DOHH2 (cell line): ENCODE measurements around the gene SCO2.

Source experiments
- H3F3A ChIP-seq: fragments of 200-600 bp; sonication (generic), shearing (Covaris generic); 2 replicates; pipeline ENCODE4 v1.6.0; 2016; ENCODE audit warnings: antibody characterized with exemption, mild to moderate bottlenecking; ENCODE audit not compliant: control insufficient read depth, insufficient read depth
- H3K27ac ChIP-seq: fragments of 200-600 bp; sonication (generic); 2 replicates; pipeline ENCODE4 v1.5.1; 2014; ENCODE audit warnings: low read depth, mild to moderate bottlenecking, low read length, moderate library complexity
- H3K27me3 ChIP-seq: fragments of 200-600 bp; sonication (generic); 2 replicates; pipeline ENCODE4 v1.6.1; 2014; ENCODE audit warnings: mild to moderate bottlenecking, low read length, mixed read lengths; ENCODE audit not compliant: control insufficient read depth
- H3K36me3 ChIP-seq: fragments of 200-600 bp; sonication (generic); 2 replicates; pipeline ENCODE4 v1.6.1; 2014; ENCODE audit warnings: mild to moderate bottlenecking, low read length, moderate library complexity, mixed read lengths; ENCODE audit not compliant: control insufficient read depth
- H3K4me1 ChIP-seq: fragments of 200-600 bp; sonication (generic); 2 replicates; pipeline ENCODE4 v1.6.1; 2014; ENCODE audit warnings: mild to moderate bottlenecking, low read length, mixed read lengths; ENCODE audit not compliant: control insufficient read depth
- H3K4me2 ChIP-seq: fragments of 200-600 bp; sonication (generic); 2 replicates; pipeline ENCODE4 v1.6.0; 2014; ENCODE audit warnings: mild to moderate bottlenecking, low read length, moderate library complexity
- H3K4me3 ChIP-seq: fragments of 200-600 bp; sonication (generic); 2 replicates; pipeline ENCODE4 v1.5.1; 2014; ENCODE audit warnings: mild to moderate bottlenecking, low read length, mixed read lengths
- H3K79me2 ChIP-seq: fragments of 200-600 bp; sonication (generic); 2 replicates; pipeline ENCODE4 v1.6.1; 2014; ENCODE audit warnings: mild to moderate bottlenecking, low read length, mixed read lengths; ENCODE audit not compliant: control insufficient read depth
- H3K9me2 ChIP-seq: fragments of 200-600 bp; sonication (generic); replicated peaks from 2 replicates; pipeline ENCODE4 v1.6.1; 2014; ENCODE audit warnings: mild to moderate bottlenecking, low read length, mixed read lengths; ENCODE audit not compliant: control insufficient read depth
- H3K9me3 ChIP-seq: fragments of 200-600 bp; sonication (generic); 2 replicates; pipeline ENCODE4 v1.6.1; 2014; ENCODE audit warnings: antibody characterized with exemption, low read length, mixed read lengths; ENCODE audit not compliant: control insufficient read depth, insufficient read depth
- H4K20me1 ChIP-seq: fragments of 200-600 bp; sonication (generic); 2 replicates; pipeline ENCODE4 v1.6.0; 2014; ENCODE audit warnings: low read depth, mild to moderate bottlenecking, antibody characterized with exemption, low read length, moderate library complexity; ENCODE audit not compliant: control insufficient read depth, insufficient read depth
- EZH2phosphoT487 ChIP-seq: fragments of 200-600 bp; sonication (generic); IDR thresholded peaks from 2 replicates; pipeline ENCODE4 v1.6.1; 2017; ENCODE audit warnings: borderline replicate concordance, mild to moderate bottlenecking, antibody characterized with exemption, low read length, moderate library complexity, mixed read lengths
- TF ChIP-seq, protein P1 (sequence below): fragments of 200-600 bp; sonication (generic); IDR thresholded peaks from one replicate; pipeline ENCODE4 v1.5.1; 2014; ENCODE audit warnings: antibody characterized with exemption, mild to moderate bottlenecking, low read depth, low read length; ENCODE audit not compliant: poor library complexity, severe bottlenecking

SCO2 gene

DNA sequence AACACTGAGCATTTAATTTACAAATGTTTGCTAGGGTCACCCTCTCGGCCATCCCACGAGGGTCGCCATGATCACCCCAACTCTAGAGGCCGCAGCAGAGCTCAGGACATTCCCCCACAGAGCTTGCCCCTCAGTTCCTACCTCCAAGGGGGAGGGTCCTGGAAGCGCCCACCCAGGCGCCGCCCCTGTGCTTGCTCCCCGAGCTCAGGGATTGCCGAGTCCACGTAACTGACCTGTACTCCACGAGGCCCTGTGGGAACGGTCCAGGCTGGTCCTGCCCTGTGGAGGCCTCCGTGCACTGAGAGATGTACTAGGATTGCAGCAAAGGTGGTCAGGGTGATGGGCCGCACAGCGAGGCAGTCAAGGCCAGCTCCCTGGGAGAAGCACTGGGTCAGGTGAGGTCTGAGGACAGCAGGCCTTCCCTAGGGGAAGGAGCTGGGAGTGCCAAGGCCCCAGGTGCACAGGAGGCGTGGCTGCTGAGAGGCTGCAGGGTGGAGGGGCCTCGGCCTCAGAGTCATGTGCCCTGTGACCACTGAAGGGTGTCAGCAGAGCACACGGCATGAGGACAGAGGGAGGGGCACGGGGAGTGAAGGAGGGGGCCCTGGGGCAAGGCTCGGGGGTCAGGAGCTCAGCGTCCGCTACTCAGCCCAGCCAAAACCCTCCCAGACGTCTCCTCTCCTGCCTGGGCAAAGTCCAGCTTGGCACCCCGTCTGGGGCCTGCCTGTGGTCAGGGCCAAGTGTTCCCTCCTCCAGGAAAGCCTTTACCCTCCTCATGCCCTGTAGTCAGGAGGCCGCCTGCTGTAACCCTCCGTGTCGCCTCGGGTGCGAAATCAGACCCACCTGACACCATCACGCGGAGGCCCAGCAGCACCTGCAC, 41.2 kb downstream of the SCO2 start:
- TF ChIP-seq, protein P1, sequence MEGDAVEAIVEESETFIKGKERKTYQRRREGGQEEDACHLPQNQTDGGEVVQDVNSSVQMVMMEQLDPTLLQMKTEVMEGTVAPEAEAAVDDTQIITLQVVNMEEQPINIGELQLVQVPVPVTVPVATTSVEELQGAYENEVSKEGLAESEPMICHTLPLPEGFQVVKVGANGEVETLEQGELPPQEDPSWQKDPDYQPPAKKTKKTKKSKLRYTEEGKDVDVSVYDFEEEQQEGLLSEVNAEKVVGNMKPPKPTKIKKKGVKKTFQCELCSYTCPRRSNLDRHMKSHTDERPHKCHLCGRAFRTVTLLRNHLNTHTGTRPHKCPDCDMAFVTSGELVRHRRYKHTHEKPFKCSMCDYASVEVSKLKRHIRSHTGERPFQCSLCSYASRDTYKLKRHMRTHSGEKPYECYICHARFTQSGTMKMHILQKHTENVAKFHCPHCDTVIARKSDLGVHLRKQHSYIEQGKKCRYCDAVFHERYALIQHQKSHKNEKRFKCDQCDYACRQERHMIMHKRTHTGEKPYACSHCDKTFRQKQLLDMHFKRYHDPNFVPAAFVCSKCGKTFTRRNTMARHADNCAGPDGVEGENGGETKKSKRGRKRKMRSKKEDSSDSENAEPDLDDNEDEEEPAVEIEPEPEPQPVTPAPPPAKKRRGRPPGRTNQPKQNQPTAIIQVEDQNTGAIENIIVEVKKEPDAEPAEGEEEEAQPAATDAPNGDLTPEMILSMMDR, result no peak
- TF ChIP-seq EZH2phosphoT487, result no peak
- Histone ChIP-seq H3K79me2 (no peaks in the 10 kb centered on the region), H3F3A (no peaks in the 10 kb centered on the region), H3K4me3 (no peak overlapping the region), H3K4me1 (peaks cover 23% of the 10 kb centered on the region), H3K9me2 (no peaks in the 10 kb centered on the region), H3K27me3 (peaks cover 28% of the 10 kb centered on the region), H3K27ac (no peak overlapping the region), H3K4me2 (peak overlapping the region; percentile 2; the same call in 1 of the 2 replicates), H3K36me3 (no peaks in the 10 kb centered on the region), H4K20me1 (no peaks in the 10 kb centered on the region), H3K9me3 (no peaks in the 10 kb centered on the region)

- H3K9me3 ChIP-seq, result no peaks in the 10 kb centered on the region
- H3K79me2 ChIP-seq, result no peaks in the 10 kb centered on the region
- H3K4me1 ChIP-seq, result peaks cover 23% of the 10 kb centered on the region
- TF ChIP-seq, protein P1, result no peak
- TF ChIP-seq EZH2phosphoT487, result no peak
- H3K9me2 ChIP-seq, result no peaks in the 10 kb centered on the region
- H3K36me3 ChIP-seq, result no peaks in the 10 kb centered on the region
- no peak overlapping the region for H3K27ac ChIP-seq
- H3F3A ChIP-seq, result no peaks in the 10 kb centered on the region
- peaks cover 32% of the 10 kb centered on the region for H3K27me3 ChIP-seq
- H3K4me2 ChIP-seq, result no peak overlapping the region
- no peaks in the 10 kb centered on the region for H4K20me1 ChIP-seq
- H3K4me3 ChIP-seq, result no peak overlapping the region
These were observed 41.8 kb downstream of the SCO2 start for GRCh38 chr22:50483556-50483955.

- no peaks in the 10 kb centered on the region for H3K9me3 ChIP-seq
- H3K27ac ChIP-seq, result no peak overlapping the region
- H3K36me3 ChIP-seq, result no peaks in the 10 kb centered on the region
- H3F3A ChIP-seq, result no peaks in the 10 kb centered on the region
- no peaks in the 10 kb centered on the region for H3K9me2 ChIP-seq
- H4K20me1 ChIP-seq, result no peaks in the 10 kb centered on the region
- H3K79me2 ChIP-seq, result no peaks in the 10 kb centered on the region
- no peak overlapping the region for H3K4me2 ChIP-seq
- H3K4me1 ChIP-seq, result peaks cover 23% of the 10 kb centered on the region
- no peak overlapping the region for H3K4me3 ChIP-seq
- no peak for TF ChIP-seq EZH2phosphoT487
- TF ChIP-seq, protein P1, result no peak
- peaks cover 32% of the 10 kb centered on the region for H3K27me3 ChIP-seq
These were observed 42.3 kb downstream of the SCO2 start for GRCh38 chr22:50483106-50483505.
